ENCODE data around the gene SPC25. TPM values are rescaled to one million over a fixed set of nuclear protein-coding genes. Genes with fewer than 3 reads are reported as not detected.

SPC25 gene
- total RNA-seq, 1 donor: 1.1 TPM

GRCh38 chr2:168831662-168832061, 58.6 kb downstream of the SPC25 start:
- no peaks in the 10 kb centered on the region for H3K27me3 ChIP-seq (ENCODE audit: insufficient read depth, low read length)
- TF ChIP-seq CTCF (IDR thresholded peaks at IDR 0.05; ENCODE audit: extremely low read depth, low read depth, low read length): no peak
- DNase-seq (ENCODE audit: insufficient read length, low spot score, missing footprints): no peak

GRCh38 chr2:168830958-168831357, 59.3 kb downstream of the SPC25 start:
- no peaks in the 10 kb centered on the region for H3K36me3 ChIP-seq (ENCODE audit: insufficient read depth, low read length)

More at GRCh38 chr2:168831662-168832061, 58.6 kb downstream of the SPC25 start:
- Histone ChIP-seq H3K4me1 (ENCODE audit: insufficient read depth, low read length) (no peaks in the 10 kb centered on the region), H3K9me3 (ENCODE audit: low read depth, low read length) (no peaks in the 10 kb centered on the region), H3K79me2 (ENCODE audit: insufficient read depth, low read length) (no peaks in the 10 kb centered on the region), H3K36me3 (ENCODE audit: insufficient read depth, low read length) (no peaks in the 10 kb centered on the region), H3K27ac (ENCODE audit: low read depth, low read length) (no peak overlapping the region), H3K4me2 (ENCODE audit: insufficient read depth, low read length) (no peak overlapping the region), H2AFZ (ENCODE audit: low read length) (no peak overlapping the region), H4K20me1 (ENCODE audit: insufficient read depth, low read length) (no peaks in the 10 kb centered on the region), H3K4me3 (ENCODE audit: insufficient read depth, low read length) (no peak overlapping the region)

GRCh38 chr2:168825126-168825525, 65.1 kb downstream of the SPC25 start:
- Histone ChIP-seq H3K27ac (ENCODE audit: low read depth, low read length) (no peak overlapping the region), H3K4me1 (ENCODE audit: insufficient read depth, low read length) (no peaks in the 10 kb centered on the region), H4K20me1 (ENCODE audit: insufficient read depth, low read length) (no peaks in the 10 kb centered on the region), H3K9me3 (ENCODE audit: low read depth, low read length) (no peaks in the 10 kb centered on the region), H3K4me2 (ENCODE audit: insufficient read depth, low read length) (no peak overlapping the region), H3K27me3 (ENCODE audit: insufficient read depth, low read length) (no peaks in the 10 kb centered on the region), H3K79me2 (ENCODE audit: insufficient read depth, low read length) (no peaks in the 10 kb centered on the region), H2AFZ (ENCODE audit: low read length) (no peak overlapping the region), H3K4me3 (ENCODE audit: insufficient read depth, low read length) (no peak overlapping the region), H3K36me3 (ENCODE audit: insufficient read depth, low read length) (no peaks in the 10 kb centered on the region)
- no peak for DNase-seq (ENCODE audit: insufficient read length, low spot score, missing footprints)
- TF ChIP-seq CTCF (IDR thresholded peaks at IDR 0.05; ENCODE audit: extremely low read depth, low read depth, low read length): no peak

More at GRCh38 chr2:168830958-168831357, 59.3 kb downstream of the SPC25 start:
- no peak overlapping the region for H3K4me2 ChIP-seq (ENCODE audit: insufficient read depth, low read length)
- H3K27ac ChIP-seq (ENCODE audit: low read depth, low read length): no peak overlapping the region
- no peak for TF ChIP-seq CTCF (IDR thresholded peaks at IDR 0.05; ENCODE audit: extremely low read depth, low read depth, low read length)
- no peaks in the 10 kb centered on the region for H3K4me1 ChIP-seq (ENCODE audit: insufficient read depth, low read length)
- no peaks in the 10 kb centered on the region for H3K9me3 ChIP-seq (ENCODE audit: low read depth, low read length)
- no peak for DNase-seq (ENCODE audit: insufficient read length, low spot score, missing footprints)
- no peak overlapping the region for H3K4me3 ChIP-seq (ENCODE audit: insufficient read depth, low read length)
- no peaks in the 10 kb centered on the region for H4K20me1 ChIP-seq (ENCODE audit: insufficient read depth, low read length)
- no peaks in the 10 kb centered on the region for H3K27me3 ChIP-seq (ENCODE audit: insufficient read depth, low read length)
- no peak overlapping the region for H2AFZ ChIP-seq (ENCODE audit: low read length)
- H3K79me2 ChIP-seq (ENCODE audit: insufficient read depth, low read length): no peaks in the 10 kb centered on the region

GRCh38 chr2:168821992-168822391, 68.2 kb downstream of the SPC25 start:
- no peaks in the 10 kb centered on the region for H3K79me2 ChIP-seq (ENCODE audit: insufficient read depth, low read length)
- H3K27ac ChIP-seq (ENCODE audit: low read depth, low read length): no peak overlapping the region
- no peak overlapping the region for H3K4me2 ChIP-seq (ENCODE audit: insufficient read depth, low read length)
- H3K4me1 ChIP-seq (ENCODE audit: insufficient read depth, low read length): peaks cover 2% of the 10 kb centered on the region
- TF ChIP-seq CTCF (IDR thresholded peaks at IDR 0.05; ENCODE audit: extremely low read depth, low read depth, low read length): no peak
- H4K20me1 ChIP-seq (ENCODE audit: insufficient read depth, low read length): no peaks in the 10 kb centered on the region
- H3K36me3 ChIP-seq (ENCODE audit: insufficient read depth, low read length): no peaks in the 10 kb centered on the region
- DNase-seq (ENCODE audit: insufficient read length, low spot score, missing footprints): no peak
- no peak overlapping the region for H2AFZ ChIP-seq (ENCODE audit: low read length)
- H3K4me3 ChIP-seq (ENCODE audit: insufficient read depth, low read length): no peak overlapping the region
- H3K27me3 ChIP-seq (ENCODE audit: insufficient read depth, low read length): no peaks in the 10 kb centered on the region
- no peaks in the 10 kb centered on the region for H3K9me3 ChIP-seq (ENCODE audit: low read depth, low read length)
